ENCODE data around the gene TTLL6.

Gene TTLL6

GRCh38 chr17:48760411-48760810 lies 56.6 kb downstream of the TTLL6 start:
- no peak for DNase-seq (ENCODE audit: low read depth, low spot score)

GRCh38 chr17:48759288-48759687 lies 57.7 kb downstream of the TTLL6 start:
- DNase-seq (ENCODE audit: low read depth, low spot score): no peak

GRCh38 chr17:48757524-48757961 lies 59.5 kb downstream of the TTLL6 start:
- no peak for DNase-seq (ENCODE audit: low read depth, low spot score)

GRCh38 chr17:48756830-48757251 lies 60.2 kb downstream of the TTLL6 start:
- no peak for DNase-seq (ENCODE audit: low read depth, low spot score)

GRCh38 chr17:48755356-48755755 lies 61.7 kb downstream of the TTLL6 start:
- DNase-seq (ENCODE audit: low read depth, low spot score): no peak

GRCh38 chr17:48754500-48755261 lies 62.3 kb downstream of the TTLL6 start:
- DNase-seq (ENCODE audit: low read depth, low spot score): no peak

GRCh38 chr17:48753794-48754499 lies 63.1 kb downstream of the TTLL6 start:
- DNase-seq (ENCODE audit: low read depth, low spot score): no peak

GRCh38 chr17:48752399-48753288 lies 64.4 kb downstream of the TTLL6 start:
- DNase-seq (ENCODE audit: low read depth, low spot score): no peak

GRCh38 chr17:48751733-48752398 lies 65.2 kb downstream of the TTLL6 start:
- no peak for DNase-seq (ENCODE audit: low read depth, low spot score)

- no peak for DNase-seq (ENCODE audit: low read depth, low spot score)
Measured at GRCh38 chr17:48751172-48751571, 65.9 kb downstream of the TTLL6 start.

GRCh38 chr17:48749621-48750553 lies 67.1 kb downstream of the TTLL6 start:
- DNase-seq (ENCODE audit: low read depth, low spot score): no peak

- no peak for DNase-seq (ENCODE audit: low read depth, low spot score)
Measured at GRCh38 chr17:48748718-48749566, 68.1 kb downstream of the TTLL6 start.

- DNase-seq (ENCODE audit: low read depth, low spot score): no peak
Measured at GRCh38 chr17:48747445-48748363, 69.3 kb downstream of the TTLL6 start.

GRCh38 chr17:48746916-48747444 lies 70.0 kb downstream of the TTLL6 start:
- DNase-seq (ENCODE audit: low read depth, low spot score): no peak

- no peak for DNase-seq (ENCODE audit: low read depth, low spot score)
Measured at GRCh38 chr17:48745381-48746275, 71.4 kb downstream of the TTLL6 start.

- no peak for DNase-seq (ENCODE audit: low read depth, low spot score)
Measured at GRCh38 chr17:48740537-48740936, 76.5 kb downstream of the TTLL6 start.

All from activated naive CD8-positive, alpha-beta T cell treated with anti-CD3 and anti-CD28 coated beads, Interleukin-2, amount 50 U/mL, for 16 hours (primary cell).